Right lobe of liver (tissue), 6 donors: ENCODE data around the gene TMEM131L. TPM values are rescaled to one million over a fixed set of nuclear protein-coding genes. Genes with fewer than 3 reads are reported as not detected.
A peak's percentile ranks its signal among the peaks of the same experiment; 100 is the strongest.
"Not testable (repeated sequence)": the region's sequence is repeated elsewhere in the genome, so short reads cannot be mapped to it uniquely, and the experiment has no call there.

Experiments used
- ATAC-seq, 4 donors: fragments of 200-7000 bp; cut with Tn5 transposase; one replicate each; pipeline ENCODE4 v1.9.1; 2020; ENCODE audit warnings: mild to moderate bottlenecking in 4 of 4, moderate library complexity in 4 of 4
- DNase-seq, 3 donors: peaks; one replicate each; pipeline ENCODE4 v3.0.0-alpha.2; 2020
- H3K27ac ChIP-seq, 3 donors: fragments of 200-600 bp; one replicate each; pipeline ENCODE4 v1.8.0; 2022
- H3K27me3 ChIP-seq, 2 donors: fragments of 200-600 bp; one replicate each; pipeline ENCODE4 v1.8.0; 2022
- H3K36me3 ChIP-seq, 4 donors: fragments of 200-600 bp; sonication (generic) in 1 of 4; one replicate each; pipeline versions ENCODE4 v1.5.1 to v1.8.0; 2017 to 2022; ENCODE audit warnings: control low read depth in 1 of 4
- H3K4me1 ChIP-seq, 4 donors: fragments of 200-600 bp; sonication (generic) in 1 of 4; one replicate each; pipeline versions ENCODE4 v1.5.1 to v1.8.0; 2017 to 2022; ENCODE audit warnings: control low read depth in 1 of 4
- H3K4me3 ChIP-seq, 3 donors: fragments of 200-600 bp; one replicate each; pipeline ENCODE4 v1.8.0; 2022
- H3K9me3 ChIP-seq, 4 donors: fragments of 200-600 bp; sonication (generic) in 1 of 4; one replicate each; pipeline versions ENCODE4 v1.5.1 to v1.8.0; 2017 to 2022; ENCODE audit warnings: control low read depth in 1 of 4
- CTCF ChIP-seq, 4 donors: fragments of 200-600 bp in 3 of 4; fragments of 450-650 bp in 1 of 4; IDR thresholded peaks; one replicate each; pipeline versions ENCODE4 v1.5.1 to v1.8.0; 2016 to 2022; ENCODE audit warnings: antibody characterized with exemption in 4 of 4, mild to moderate bottlenecking in 2 of 4
- POLR2A ChIP-seq: fragments of 450-650 bp; IDR thresholded peaks from one replicate; pipeline ENCODE4 v1.6.1; 2017; ENCODE audit warnings: antibody characterized with exemption, mild to moderate bottlenecking
- WGBS: methylation state at CpG from one replicate; pipeline ENCODE4 v1.1.6; 2018; ENCODE audit warnings: low coverage, low lambda C conversion rate; ENCODE audit not compliant: insufficient coverage; ENCODE audit errors: missing lambda C conversion rate; 5-methylcytosine and 5-hydroxymethylcytosine counted together
- intact Hi-C, 2 donors: fragments of 100-400 bp; cut with DNase I; formaldehyde crosslinking; loops; one replicate each; pipeline versions ENCODE4 v1.11.2 to v1.14.1; 2022
- total RNA-seq, 6 experiments: library from RNA; depleted of rRNA in 2 of 6; stranded (reverse); fragments of >200 nt in 2 of 6; fragmentation: NEBNext Ultra II Directional in 3 of 6; extraction: Animal tissue kit (Norgen Biotek cat#: 25700) in 3 of 6; gene quantifications; one replicate each; pipeline versions ENCODE4 v1.1.0 to v1.2.4, GENCODE V29; 2016 to 2023
- donor health status: DM: no; HTN: yes; CAD: no.
- donor health status: DM: no; HTN: no; CAD: no.
- donor health status: DM: no; HTN: no; CAD: no.
- donor health status: DM: no; HTN: yes; CAD: no.
- donor health status: DM: no; HTN: yes; CAD: no.

The TMEM131L gene
- total RNA-seq, 6 experiments from 2014 or later = 13.2 to 19.6 (median 14.8) TPM

- TF ChIP-seq POLR2A (no peak), CTCF (IDR thresholded peaks at IDR 0.05) (no peak)
- H3K36me3 ChIP-seq = no peaks in the 10 kb centered on the region
- peaks cover 0 to 51% (median 20%) of the 10 kb centered on the region in 4 donors for H3K4me1 ChIP-seq
- no peaks in the 10 kb centered on the region for H3K9me3 ChIP-seq
- no peak overlapping the region for H3K4me3 ChIP-seq
- 23% methylated on average over 7 of the region's 7 CpGs for WGBS
- peak overlapping the region; percentile 74 to 95 (median 94) for H3K27ac ChIP-seq
- peak; percentile 82 to 93 (median 90) for ATAC-seq
- no peaks in the 10 kb centered on the region for H3K27me3 ChIP-seq
- peak; percentile 27 to 84 (median 58) for DNase-seq
- intact Hi-C loops = no loop called here
Measured at GRCh38 chr4:153564630-153565525, 98.7 kb downstream of the TMEM131L start.

GRCh38 chr4:153566631-153567150 is 100.5 kb downstream of the TMEM131L start:
- DNase-seq (peak; percentile 82 to 93 (median 92)), ATAC-seq (peak; percentile 71 to 84 (median 78))
- 43% methylated on average over 7 of the region's 8 CpGs for WGBS
- H3K27ac ChIP-seq = peak overlapping the region; percentile 74 to 95 (median 94)
- TF ChIP-seq CTCF (IDR thresholded peaks at IDR 0.05) = no peak
- TF ChIP-seq POLR2A = peak; percentile 29
- H3K9me3 ChIP-seq = no peaks in the 10 kb centered on the region
- no peaks in the 10 kb centered on the region for H3K36me3 ChIP-seq
- intact Hi-C loops = no loop called here
- peak overlapping the region; percentile 6 to 41 (median 37) for H3K4me3 ChIP-seq
- no peaks in the 10 kb centered on the region for H3K27me3 ChIP-seq
- H3K4me1 ChIP-seq = peaks cover 0 to 69% (median 25%) of the 10 kb centered on the region in 4 donors

DNA sequence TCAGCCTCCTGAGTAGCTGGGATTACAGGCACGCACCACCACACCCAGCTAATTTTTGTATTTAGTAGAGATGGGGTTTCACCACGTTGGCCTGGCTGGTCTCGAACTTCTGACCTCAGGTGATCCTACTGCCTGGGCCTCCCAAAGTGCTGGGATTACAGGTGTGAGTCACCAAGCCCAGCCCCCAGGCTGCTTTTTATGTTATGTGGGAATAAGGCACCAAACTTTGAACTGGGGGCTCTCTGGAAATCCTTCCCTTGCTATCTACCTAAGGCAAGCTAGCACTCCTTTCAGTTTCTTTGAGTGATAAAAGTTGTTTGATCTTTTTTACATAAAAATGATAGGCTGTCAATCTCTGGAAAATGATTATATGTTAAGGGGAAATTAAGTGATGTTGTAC is 101.5 kb downstream of the TMEM131L start:
- DNase-seq, H3K9me3 ChIP-seq, ATAC-seq, H3K36me3 ChIP-seq, intact Hi-C loops, H3K27me3 ChIP-seq: not testable (repeated sequence)
- H3K4me1 ChIP-seq = peaks cover 0 to 70% (median 27%) of the 10 kb centered on the region in 4 donors
- peak overlapping the region in 2 of 3 donors; percentile 21 to 41 for H3K4me3 ChIP-seq
- WGBS = 47% methylated on average over 2 of the region's 3 CpGs
- H3K27ac ChIP-seq = peak overlapping the region; percentile 74 to 95 (median 94)

GRCh38 chr4:153570228-153570973 is 104.2 kb downstream of the TMEM131L start:
- no peaks in the 10 kb centered on the region for H3K27me3 ChIP-seq
- no peaks in the 10 kb centered on the region for H3K9me3 ChIP-seq
- H3K27ac ChIP-seq = peak overlapping the region; percentile 8 to 95 (median 94)
- H3K4me3 ChIP-seq = no peak overlapping the region
- no peak for DNase-seq
- peaks cover 0 to 78% (median 28%) of the 10 kb centered on the region in 4 donors for H3K4me1 ChIP-seq
- no peaks in the 10 kb centered on the region for H3K36me3 ChIP-seq
- TF ChIP-seq CTCF (IDR thresholded peaks at IDR 0.05) (no peak), POLR2A (no peak)
- 42% methylated on average over 11 of the region's 12 CpGs for WGBS
- intact Hi-C loops = loop anchor here in 1 of 2 donors (10.0 kb wide), 2 partner anchors 106 to 136 kb away; partner anchors contain the start of gene TMEM131L
- ATAC-seq = peak; percentile 35 to 56 (median 49)
